GM10847 (cell line): Measurements from ENCODE around the gene SOX5.

Source experiments
- POLR2A ChIP-seq: IDR thresholded peaks from 2 replicates; pipeline ENCODE4 v1.6.1; 2011; ENCODE audit not compliant: insufficient read length; ENCODE audit errors: extremely low read depth

The SOX5 gene

GRCh38 chr12:23929906-23930305 lies 19.6 kb downstream of the SOX5 start:
- no peak for TF ChIP-seq POLR2A

GRCh38 chr12:23927907-23928306 lies 21.6 kb downstream of the SOX5 start:
- TF ChIP-seq POLR2A, result no peak

GRCh38 chr12:23921099-23921856 lies 28.2 kb downstream of the SOX5 start:
- TF ChIP-seq POLR2A, result no peak

- TF ChIP-seq POLR2A, result no peak
Measured at GRCh38 chr12:23911574-23911973, 37.9 kb downstream of the SOX5 start.

DNA sequence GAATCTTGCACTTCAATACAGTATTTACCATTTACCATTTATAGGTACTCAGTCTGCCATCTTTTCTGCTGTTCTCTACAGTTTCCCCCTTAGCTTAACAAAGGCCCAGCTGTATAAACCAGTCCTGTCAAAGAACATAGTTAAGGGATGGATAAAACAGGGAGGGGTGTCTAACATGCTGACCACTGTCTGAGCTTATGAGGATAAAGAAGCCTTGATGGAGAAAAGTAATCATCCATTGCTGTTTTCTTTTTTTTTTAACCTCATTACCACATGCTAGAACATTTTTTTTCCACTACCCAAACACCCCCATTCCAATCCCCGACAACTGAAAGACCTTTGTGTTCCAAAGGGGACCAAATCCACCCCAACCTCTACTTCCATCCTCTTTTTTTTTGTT lies 39.9 kb downstream of the SOX5 start:
- no peak for TF ChIP-seq POLR2A

GRCh38 chr12:23906329-23906728 lies 43.1 kb downstream of the SOX5 start:
- TF ChIP-seq POLR2A, result no peak

DNA sequence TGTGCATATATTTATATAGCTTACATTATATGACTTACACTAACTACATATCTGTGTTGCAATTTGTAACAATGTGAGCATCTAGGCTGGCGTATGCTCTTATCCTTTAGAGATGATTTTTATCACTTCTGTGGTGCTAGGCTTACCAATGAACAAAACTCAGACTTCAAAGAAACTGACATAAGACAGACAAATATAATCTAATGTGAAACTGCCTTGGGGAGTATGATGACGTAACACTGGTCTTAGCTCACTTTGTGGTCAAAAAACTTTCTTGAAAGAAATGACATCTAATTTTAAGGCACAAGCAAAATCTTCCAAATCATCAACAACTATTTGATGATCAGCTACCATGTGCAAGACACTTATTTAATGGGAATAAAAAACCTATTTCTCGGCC lies 50.0 kb downstream of the SOX5 start:
- TF ChIP-seq POLR2A, result no peak

DNA sequence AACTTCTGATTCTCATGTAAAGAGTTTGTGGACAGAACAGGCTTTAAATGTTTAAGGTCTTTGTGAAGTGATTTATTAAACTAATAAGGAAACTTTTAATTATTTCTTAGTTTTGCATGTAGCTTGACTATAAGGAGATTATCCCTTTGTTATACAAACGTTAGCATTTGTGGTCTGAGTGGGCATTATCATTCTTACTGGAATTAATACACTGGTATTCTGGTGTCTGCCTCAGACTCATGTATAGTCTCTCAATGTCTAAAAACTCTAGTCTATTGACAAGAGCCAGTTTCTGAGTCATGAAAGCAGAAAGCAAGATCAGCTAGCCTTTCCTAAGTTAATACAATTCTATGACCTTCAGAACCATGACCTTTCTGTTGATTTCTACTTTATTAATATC lies 51.3 kb downstream of the SOX5 start:
- no peak for TF ChIP-seq POLR2A

DNA sequence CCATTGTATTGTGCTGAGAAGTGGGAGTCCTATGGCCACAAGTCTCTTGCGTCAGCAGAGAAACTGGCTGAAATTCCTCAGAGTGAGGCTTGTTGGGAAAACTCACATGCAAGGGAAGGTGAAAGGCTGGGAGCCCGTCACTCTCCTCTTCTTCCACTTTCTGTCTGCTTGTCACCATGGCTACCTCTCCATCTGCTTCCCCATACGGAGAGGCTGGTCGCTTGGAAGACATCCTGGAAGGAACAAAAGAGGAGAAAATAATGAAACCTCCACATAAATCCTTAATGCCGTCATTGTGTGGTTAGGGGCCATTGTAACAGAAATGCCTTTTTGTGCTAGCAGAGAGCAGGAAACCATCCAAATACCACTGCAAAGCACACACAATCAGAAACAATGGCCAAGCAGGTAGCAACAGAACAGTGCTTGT lies 53.7 kb downstream of the SOX5 start:
- no peak for TF ChIP-seq POLR2A

DNA sequence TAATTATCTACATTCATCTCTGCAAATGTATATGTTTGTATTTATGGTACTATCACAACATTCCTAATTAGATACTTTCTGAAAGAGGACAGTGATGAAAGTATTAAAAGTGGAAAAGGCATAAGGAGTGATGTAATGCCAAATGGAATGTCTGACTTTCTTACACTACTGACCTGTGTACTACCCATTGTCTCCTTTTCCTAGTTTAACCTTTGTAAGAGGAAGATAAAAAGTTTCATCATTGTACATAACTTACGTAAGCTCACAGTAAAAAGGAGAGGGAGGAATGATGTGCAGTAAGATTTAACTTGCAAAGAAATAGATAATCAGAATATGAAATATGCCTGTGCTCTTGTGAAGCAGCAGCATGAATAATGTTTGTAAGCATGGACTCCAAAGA lies 55.9 kb downstream of the SOX5 start:
- no peak for TF ChIP-seq POLR2A

GRCh38 chr12:23891115-23891514 lies 58.4 kb downstream of the SOX5 start:
- no peak for TF ChIP-seq POLR2A

- TF ChIP-seq POLR2A, result no peak
Measured at GRCh38 chr12:23889069-23889440, 60.4 kb downstream of the SOX5 start.

DNA sequence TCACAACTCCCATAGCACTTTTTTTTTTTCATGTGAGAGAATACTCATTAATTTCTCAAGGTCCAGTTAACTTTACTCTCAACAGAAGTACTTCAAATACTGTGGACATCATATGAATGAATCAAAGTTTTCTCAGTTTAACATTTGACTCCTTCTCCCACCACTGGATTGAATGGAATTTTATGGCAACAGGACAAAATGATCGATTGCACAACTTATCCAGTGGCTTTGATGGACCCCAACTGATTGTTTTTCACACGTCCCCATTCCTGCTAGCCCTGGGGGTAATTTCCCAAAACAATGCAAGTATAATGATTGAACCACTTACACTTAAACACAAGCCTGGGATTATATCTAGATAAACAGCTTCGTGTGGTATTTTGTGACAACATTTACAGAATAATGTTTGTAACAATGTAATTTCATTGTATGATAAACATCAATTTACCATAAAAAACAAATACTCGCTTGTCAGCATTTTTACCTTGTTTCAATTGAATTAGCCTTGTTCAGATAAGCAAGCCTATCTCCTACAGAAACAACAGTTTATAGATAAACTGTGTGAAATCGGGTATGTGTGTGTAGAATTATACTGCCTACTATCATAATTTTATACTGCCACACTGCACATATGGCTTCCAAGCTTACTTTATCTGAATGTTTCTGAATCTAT lies 60.9 kb downstream of the SOX5 start:
- no peak for TF ChIP-seq POLR2A

DNA sequence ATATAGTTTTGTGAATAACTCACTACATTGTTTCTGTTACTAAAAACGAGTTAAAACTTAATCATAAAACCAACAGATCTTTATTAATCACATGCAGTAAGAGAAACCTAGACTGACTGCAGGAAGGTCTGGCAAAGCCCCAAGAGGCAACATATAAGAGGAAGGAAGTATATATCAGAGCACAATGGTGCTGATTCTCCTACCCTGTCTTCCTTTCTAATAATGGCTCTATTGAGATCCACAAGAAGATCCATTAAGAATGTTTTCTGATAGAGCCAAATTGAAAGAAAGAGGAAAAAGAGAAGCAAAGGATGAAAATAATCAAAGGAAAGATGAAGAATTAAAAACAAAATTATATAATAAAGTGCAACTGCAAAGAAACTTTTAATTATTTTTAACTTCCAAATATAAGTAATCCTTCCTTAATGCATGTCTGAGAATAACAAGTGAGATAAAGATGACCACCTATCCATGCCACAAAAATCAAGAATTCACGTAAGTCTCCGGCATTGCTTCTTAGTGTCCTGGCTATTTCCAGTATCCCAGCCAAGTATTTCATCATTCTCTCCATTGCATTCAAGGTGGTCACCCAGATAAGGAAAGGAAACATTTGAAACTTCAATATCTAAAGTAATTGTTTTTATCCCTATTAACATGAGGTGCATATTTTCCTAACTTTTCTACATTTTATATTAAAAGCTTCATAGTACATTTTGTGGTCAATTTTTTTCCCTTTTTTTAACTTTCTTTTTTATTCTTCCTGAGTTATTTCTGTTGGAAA lies 62.2 kb downstream of the SOX5 start:
- TF ChIP-seq POLR2A, result no peak

- TF ChIP-seq POLR2A, result no peak
Measured at GRCh38 chr12:23885394-23885793, 64.1 kb downstream of the SOX5 start.

GRCh38 chr12:23884909-23885308 lies 64.6 kb downstream of the SOX5 start:
- no peak for TF ChIP-seq POLR2A
